ENCODE results near the gene TCF23.

The TCF23 gene

DNA sequence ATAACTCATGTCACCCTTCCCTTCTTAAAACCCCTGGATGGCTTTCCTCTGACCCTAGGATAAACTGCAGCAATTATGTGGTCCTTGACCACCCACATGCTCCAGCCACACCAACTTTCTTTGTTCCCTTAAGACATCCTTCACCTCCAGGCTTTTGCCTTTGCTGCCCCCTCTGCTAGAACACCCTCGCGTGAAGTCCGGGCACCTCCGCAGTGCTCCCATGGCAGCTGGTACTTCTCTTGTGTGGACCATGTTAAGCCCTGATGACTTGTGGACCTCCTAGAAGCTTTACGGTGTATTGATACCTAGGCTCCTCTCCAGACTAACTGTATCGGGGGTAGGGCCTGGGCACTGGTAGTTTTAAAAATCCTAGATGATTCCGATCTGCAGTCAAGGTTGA, 26.0 kb upstream of the TCF23 start:
- H3K4me3 ChIP-seq (replicated peaks; ENCODE audit: low read depth, low read length), result no peak overlapping the region
- TF ChIP-seq, protein P1, sequence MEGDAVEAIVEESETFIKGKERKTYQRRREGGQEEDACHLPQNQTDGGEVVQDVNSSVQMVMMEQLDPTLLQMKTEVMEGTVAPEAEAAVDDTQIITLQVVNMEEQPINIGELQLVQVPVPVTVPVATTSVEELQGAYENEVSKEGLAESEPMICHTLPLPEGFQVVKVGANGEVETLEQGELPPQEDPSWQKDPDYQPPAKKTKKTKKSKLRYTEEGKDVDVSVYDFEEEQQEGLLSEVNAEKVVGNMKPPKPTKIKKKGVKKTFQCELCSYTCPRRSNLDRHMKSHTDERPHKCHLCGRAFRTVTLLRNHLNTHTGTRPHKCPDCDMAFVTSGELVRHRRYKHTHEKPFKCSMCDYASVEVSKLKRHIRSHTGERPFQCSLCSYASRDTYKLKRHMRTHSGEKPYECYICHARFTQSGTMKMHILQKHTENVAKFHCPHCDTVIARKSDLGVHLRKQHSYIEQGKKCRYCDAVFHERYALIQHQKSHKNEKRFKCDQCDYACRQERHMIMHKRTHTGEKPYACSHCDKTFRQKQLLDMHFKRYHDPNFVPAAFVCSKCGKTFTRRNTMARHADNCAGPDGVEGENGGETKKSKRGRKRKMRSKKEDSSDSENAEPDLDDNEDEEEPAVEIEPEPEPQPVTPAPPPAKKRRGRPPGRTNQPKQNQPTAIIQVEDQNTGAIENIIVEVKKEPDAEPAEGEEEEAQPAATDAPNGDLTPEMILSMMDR (IDR thresholded peaks at IDR 0.05; ENCODE audit: low read depth, low read length, missing control alignments), result no peak
- no peak for DNase-seq (ENCODE audit: extremely low read depth, low read depth)

DNA sequence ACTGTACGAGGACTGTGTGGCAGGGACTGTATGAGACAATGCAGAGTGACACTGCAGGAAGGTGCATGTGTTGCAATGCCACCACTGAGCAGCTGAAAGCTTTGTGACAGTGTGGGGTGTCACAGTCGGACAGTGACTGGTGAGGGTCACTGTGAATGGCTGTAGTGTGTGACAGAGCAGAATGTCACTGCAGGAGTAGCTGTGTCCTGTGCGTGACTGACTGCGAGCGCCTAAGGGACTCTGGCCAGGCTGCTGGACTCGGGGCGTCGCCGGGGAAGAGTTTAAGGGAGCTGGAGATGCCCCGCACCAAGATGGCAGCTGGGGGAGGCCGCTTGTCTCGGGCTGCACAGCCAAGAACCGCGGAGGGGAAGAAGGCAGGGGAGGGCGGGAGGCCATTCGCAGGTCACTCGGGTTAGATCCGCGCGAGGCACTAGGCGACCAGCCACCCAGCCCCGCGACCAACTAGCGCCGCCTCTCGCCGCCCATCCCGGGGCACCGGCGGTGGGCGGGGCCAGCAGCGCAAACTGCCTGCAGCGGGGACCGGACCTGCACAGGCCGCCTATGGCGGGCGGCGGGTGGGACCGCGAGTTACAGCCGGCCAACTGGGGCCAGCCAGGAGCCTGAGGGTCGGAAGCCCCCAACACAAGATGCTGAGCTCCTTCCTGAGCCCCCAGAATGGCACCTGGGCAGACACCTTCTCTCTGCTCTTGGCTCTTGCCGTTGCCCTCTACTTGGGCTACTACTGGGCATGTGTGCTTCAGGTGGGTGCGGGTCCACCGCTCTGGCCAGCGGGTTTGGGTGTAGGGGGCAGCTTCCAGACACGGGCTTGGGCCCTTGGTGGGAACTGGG, 25.3 kb upstream of the TCF23 start, which contains the start of gene ABHD1:
Gene ABHD1, plus strand, starts transcription at position 514 of the 849 bp plus-strand sequence. Its CDS starts 134 bp downstream, at position 648.
- no peak for DNase-seq (ENCODE audit: extremely low read depth, low read depth)
- peak within 1 kb of the TSS; percentile 39 for H3K4me3 ChIP-seq (replicated peaks; ENCODE audit: low read depth, low read length)
- TF ChIP-seq, protein P1 (IDR thresholded peaks at IDR 0.05; ENCODE audit: low read depth, low read length, missing control alignments), result no peak

DNA sequence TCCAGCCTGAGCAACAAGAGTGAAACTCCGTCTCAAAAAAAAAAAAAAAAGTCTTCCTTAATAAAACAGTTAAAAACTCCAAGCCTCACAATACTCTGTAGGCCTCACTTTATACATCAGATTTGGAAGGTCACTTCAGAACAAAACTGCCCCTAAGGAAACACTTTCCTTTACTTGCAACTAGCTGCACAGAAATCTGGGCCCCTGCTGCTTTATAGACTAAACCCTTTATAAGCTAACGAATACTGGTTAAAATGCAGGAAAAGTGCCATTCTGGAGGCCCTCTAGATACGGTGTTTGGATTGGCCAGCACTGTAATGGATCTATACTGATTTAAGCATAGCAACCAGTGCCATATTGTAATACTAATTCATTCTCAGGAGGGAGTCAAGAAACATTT, 23.7 kb upstream of the TCF23 start:
- H3K4me3 ChIP-seq (replicated peaks; ENCODE audit: low read depth, low read length), result no peak overlapping the region
- DNase-seq (ENCODE audit: extremely low read depth, low read depth), result no peak
- TF ChIP-seq, protein P1 (IDR thresholded peaks at IDR 0.05; ENCODE audit: low read depth, low read length, missing control alignments), result no peak

DNA sequence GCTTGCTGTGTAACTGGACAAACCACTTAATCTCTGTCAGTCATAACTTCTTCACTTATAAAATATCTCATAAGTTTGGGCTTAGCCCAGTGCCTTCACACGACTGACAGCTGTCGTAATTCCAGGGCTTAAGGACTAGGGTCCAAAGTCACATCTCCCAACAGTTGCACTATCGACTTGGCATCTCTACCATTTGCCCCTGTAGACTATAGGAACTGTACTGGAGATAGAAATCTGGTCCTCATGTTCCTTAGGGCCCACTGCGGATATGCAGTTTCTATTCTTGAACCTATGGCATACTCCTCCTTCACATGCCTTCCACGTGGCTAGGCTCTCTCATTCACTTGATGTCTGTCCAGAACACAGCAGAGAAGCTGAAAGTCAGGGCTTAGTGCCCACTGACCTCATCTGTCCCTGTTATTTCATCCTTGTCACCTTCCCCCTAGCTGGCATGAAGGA, 22.5 kb upstream of the TCF23 start:
- no peak for DNase-seq (ENCODE audit: extremely low read depth, low read depth)
- no peak overlapping the region for H3K4me3 ChIP-seq (replicated peaks; ENCODE audit: low read depth, low read length)
- TF ChIP-seq, protein P1 (IDR thresholded peaks at IDR 0.05; ENCODE audit: low read depth, low read length, missing control alignments), result no peak

DNA sequence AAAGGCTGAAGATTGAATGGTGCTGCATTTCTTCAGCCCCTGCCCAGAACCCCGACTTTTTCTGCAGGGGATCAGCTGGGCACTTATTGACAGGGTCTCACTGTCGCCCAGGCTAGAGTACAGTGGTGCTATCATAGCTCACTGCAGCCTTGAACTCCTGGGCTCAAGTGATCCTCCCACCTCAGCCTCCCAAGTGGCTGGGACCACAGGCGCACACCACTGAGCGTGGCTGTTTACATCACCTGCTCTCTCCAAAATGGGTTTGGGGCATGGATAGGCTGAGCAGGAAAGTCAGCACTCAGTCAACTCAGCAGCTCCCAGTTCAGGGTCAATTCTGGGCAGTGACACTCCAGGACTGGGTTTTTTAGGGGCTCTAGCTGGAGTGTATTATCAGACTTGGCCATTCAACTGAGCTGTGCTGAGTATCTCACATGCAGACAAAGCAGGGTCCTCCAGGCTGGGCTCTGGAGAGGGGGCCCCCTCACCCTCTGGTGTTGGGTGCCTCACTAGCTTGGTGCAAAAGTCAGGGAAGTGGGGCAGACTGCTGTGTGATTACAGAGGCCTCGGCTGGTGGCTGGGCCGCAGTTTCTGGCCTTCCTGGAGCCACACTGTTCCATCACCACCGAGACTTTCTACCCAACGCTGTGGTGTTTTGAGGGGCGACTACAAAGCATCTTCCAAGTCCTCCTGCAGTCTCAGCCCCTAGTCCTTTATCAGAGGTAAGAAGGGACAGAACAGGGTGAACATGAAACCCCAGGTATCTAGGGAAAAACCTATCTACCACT, 20.7 kb upstream of the TCF23 start:
- no peak overlapping the region for H3K4me3 ChIP-seq (replicated peaks; ENCODE audit: low read depth, low read length)
- TF ChIP-seq, protein P1 (IDR thresholded peaks at IDR 0.05; ENCODE audit: low read depth, low read length, missing control alignments), result no peak
- no peak for DNase-seq (ENCODE audit: extremely low read depth, low read depth)

DNA sequence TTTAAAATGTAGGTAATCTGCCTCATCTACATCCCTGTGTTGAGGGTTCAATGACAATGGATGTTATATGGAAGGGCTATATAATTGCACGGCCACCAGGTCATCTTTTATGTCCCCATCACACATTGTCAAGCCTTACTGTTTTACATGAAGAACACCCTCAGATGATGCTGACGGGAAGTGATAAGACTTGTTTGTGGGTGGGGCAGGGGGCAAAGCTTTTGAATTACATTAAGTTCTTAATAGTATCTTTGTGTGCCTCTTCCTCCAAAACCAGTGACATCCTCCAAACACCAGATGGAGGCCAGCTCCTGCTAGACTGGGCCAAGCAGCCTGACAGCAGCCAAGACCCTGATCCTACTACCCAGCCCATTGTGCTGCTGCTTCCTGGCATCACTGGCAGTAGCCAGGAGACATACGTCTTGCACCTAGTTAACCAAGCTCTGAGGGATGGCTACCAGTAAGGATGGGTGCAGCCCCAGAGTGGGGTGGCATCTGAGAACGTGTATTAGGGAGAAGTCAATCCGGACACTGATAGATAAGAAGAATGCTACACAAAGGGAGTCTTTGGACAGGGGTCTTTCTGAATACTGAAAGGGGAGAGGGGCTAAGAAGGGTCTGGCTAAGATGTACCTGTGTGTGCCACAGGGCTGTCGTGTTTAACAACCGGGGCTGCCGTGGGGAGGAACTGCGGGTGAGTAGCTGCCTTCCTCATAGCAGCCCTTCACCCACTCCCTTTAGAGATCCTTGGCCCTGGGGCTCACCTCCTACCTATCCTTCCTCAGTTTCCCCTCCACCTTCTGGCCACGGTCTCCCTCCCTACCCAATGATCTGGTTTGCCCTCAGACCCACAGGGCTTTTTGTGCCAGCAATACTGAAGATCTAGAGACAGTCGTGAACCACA, 19.9 kb upstream of the TCF23 start:
- TF ChIP-seq, protein P1 (IDR thresholded peaks at IDR 0.05; ENCODE audit: low read depth, low read length, missing control alignments), result no peak
- no peak for DNase-seq (ENCODE audit: extremely low read depth, low read depth)
- H3K4me3 ChIP-seq (replicated peaks; ENCODE audit: low read depth, low read length), result no peak overlapping the region

Measured in HFF-Myc (cell line).